HG03575 (cell line): ENCODE data around the gene KIDINS220.

Experiments used
- ATAC-seq: cut with Tn5 transposase; IDR thresholded peaks from one replicate; pipeline ENCODE4 v1.9.1; 2021; ENCODE audit not compliant: unreplicated experiment, insufficient number of reproducible peaks, low FRiP score; ENCODE audit errors: extremely low read depth

KIDINS220 gene

DNA sequence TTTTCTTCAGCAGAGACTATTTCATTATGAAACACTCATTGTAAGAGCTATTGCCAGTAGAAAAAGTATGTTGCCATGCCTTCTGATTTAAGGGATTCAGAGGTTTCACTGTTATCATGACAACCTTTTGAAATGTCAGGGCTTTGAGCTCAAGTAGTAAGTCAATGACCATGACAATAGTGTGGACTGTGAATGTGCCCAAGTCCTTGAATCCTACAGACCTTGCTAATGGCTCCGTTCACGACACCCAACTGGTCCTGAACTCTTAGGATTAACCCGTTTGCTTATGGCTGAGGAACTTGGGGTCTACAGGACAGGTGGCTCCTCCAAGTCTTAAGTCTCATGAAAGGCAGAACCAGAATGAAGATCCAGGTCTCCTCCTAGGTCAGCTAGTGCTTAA is 17.6 kb upstream of the KIDINS220 start:
- ATAC-seq = no peak

DNA sequence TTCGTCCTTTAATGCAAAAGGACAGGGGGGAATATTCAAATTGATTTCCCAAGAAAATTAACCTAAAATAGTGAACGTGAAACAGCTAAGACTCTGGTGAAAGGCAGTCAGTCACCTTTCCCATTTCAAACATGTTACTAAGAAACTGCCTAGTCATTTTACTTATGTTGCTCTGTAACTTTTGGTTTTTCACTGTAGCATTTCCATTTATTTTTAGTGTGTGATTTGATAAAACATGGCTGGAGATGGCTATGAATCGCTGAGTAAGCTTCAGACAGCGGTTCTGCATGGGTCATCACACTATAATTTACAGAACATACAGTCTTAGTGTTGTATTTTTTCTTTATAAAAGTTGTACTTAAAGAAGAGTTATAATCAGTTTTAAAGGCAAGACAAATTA is 16.0 kb upstream of the KIDINS220 start:
- ATAC-seq = no peak

DNA sequence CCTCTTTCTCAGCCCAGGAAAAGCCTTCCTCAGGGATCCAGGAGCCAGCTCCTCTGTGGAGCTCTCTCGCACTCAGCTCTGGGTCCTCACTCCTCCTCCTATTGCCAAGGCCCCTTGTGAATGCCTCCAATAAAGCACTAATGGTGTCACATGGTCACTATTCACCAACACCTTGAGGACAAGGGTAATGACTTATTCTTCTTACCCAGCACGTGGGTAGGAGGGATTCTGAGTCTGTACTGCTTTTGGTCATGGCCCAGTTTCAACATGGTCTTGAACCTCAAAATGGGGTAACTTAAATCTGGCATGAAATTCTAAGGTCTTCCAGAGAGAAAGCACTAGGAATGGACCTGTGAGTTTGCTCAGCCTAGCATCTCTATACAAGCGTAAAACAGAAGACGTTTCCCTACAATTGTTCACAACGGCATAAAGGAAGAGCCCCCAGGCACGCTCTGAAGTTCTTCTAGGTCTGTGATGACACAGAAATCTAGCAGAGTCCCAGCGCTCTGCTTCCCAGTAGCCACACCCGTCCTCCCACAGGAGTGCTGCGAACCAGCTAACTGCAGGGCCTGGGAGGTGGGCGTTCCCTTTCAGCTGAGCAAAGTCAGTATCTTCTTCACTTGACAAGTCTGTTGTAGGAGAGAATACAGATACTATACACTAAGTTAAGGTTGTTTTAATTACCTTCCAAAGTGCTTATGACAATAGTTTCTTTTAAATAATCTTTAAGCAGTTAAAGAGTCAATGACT is 14.6 kb upstream of the KIDINS220 start:
- no peak for ATAC-seq

DNA sequence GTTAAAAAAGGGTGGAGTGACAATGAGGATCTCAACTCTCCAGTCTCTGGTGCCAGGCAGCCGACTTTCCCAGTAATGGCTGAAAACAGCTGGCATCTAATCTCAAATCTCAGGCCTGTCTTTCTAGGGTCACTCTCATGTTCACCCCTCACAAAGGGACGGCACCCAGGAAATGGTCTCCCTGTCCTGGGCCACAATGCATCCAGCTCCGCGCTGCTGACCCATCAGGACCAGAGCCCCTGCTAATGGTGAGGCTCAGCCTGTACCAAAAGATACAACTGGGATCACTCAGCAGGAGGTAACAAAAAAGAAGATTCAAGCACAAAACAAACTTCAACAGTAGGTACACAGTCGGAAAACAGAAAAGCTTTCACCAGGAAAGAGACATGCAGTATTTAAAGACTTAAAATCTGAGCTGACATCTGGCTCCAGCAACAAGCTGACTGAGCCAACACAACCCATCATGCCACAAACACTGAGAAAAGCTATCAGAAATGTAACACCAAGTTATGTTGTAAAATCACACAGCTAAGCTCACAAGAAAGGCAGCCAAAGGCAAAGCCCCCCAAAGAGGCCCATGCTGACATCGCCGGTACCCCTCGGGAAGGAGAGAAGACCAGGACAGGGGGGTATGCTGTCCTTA is 13.6 kb upstream of the KIDINS220 start:
- no peak for ATAC-seq

DNA sequence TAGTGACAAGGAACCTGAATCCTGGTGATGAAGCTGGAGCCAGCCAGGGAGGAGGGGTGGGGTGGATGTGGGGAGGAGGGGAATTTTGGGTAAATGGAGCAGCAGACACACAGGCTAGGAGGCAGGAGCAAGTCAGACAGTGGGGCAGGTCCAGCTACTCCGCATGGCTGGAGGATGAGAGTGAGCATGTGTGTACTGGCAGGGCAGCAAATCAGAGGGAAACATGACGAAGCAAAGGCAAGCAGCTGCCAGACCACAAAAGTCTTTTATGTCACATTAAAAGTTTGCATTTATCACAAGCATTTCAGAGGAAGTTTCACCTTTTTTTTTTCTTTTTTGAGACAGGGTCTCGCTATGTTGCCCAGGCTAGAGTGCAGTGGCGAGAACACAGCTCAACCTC is 11.9 kb upstream of the KIDINS220 start:
- no peak for ATAC-seq

DNA sequence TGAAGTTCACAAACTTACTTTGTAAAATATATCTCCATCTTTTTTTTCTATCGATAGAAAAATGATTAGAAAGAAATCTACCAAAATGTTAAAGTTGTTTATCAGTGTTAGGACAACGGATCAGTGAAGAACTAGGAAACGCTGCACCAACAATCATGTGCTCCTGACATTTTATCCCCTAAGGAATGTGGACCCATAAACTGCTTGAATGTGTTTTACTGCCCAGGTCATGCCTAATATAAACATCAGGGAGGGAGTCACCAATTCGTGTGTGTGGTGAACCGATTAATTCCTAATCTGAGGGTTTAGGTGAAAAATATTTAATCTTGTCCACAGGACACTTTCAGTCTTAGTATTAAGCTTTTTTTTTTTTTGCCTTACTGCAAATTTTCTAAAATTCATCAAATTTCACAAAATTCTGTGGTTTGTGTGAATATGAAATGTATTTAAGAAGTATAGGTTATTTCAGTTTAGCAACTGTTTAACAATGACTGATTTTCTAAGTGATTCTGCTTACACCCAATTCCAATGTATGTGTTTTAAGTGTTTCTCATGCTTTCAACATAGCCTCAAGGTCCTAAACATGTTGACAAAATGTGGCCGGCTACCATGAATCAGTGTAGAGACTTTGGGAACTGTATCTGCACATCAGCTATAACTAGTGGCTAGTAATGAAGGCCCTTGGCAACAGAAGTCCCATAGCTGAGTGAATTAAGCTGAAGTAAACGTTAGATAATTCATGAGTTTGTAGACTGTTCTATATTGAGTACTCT is 11.1 kb upstream of the KIDINS220 start:
- no peak for ATAC-seq

DNA sequence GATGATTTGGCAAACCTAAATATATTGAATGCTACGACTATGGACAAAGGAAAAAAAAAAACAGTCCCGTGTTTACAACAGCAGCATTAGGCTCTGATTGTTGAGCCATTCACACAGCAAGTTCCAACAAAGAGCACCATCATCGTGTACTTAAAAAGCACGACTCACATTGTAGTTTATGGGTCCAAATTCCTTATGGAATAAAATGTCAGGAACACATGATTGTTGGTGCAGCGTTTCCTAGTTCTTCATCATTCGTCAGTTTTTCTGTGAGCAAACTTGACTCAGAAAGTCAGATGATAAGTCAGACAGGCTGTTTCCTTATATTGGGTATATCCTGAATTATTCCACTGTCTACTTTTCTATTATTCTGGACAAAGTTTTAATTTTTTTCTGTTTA is 10.0 kb upstream of the KIDINS220 start:
- no peak for ATAC-seq

DNA sequence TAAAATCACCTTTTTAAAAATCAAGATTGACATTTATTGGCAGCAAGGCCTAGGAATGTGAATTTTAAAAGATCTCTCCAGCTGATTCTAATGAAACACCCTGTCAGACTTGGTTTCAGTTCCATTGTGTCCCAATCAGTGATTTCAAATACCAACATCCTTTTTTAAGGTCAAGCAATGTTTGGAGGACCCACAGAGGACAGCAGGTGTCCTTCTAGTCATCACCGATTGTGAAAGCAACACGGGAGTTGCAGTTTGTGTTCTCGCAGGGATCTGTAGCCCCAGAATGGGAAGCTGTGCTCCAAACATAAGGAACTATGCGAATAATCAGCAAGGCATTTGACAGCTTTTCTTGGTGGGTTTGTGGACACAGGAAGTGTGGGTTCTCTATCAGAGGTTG is 4.5 kb upstream of the KIDINS220 start:
- no peak for ATAC-seq

DNA sequence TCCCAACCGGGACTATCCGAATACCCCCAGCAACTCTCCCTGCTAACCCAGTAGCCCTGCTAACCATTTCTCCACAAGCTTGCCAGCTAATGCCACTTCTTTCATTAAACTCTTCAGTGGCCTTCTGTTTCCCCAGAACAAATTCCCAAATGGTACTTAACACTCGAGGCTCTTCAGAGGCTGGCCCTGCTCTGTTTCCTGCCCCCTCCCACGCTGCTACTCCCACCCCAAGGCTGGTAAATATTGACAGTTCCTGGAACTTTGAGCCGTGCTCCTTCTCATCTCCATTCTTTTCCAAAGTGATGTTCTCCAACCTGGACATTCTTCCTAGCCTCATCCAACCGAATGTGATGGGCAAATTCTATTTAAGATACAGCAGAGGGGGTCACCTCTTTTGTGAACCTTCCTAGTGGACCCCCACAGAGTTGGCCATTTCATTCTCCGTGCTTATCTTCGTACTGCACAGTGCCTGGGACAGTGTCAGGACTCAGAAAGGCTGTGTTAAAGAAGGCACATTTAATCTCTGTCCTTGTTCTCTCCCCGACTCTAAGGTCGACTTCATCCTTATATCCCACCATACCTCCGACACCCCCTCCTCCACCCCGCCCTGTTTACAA is 3.2 kb upstream of the KIDINS220 start:
- no peak for ATAC-seq

DNA sequence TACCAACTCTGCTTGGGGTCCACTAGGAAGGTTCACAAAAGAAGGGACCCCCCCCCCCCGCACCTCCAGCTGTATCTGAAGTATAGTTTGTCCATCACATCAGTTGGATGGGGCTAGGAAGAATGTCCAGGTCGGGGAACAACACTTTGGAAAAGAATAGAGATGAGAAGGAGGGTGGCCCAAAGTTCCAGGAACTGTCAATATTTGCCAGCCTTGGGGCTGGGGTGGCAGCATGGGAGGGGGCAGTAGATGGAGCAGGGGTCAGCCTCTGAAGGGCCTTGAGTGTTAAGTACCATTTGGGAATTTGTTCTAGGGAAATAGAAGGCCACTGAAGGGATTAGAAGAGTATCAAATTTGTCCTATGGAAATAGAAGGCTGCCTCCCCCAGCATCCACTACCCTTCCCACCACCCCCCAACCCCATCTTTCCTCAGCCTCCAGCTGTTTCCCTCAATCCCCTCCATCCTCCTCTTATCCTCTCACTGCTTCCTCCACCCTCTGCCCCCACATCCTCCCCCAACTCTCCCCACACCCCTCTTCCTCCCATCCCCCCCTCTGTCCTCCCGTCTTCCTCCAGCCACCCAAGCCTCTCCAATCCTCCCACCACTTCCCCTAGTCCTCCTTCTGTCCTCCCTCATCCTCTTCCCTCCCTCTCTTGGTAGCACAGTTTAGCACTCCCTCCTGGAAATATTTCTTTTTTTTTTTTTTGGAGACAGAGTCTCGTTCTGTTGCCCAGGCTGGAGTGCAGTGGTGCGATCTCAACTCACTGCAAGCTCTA is 2.0 kb upstream of the KIDINS220 start:
- ATAC-seq = no peak

DNA sequence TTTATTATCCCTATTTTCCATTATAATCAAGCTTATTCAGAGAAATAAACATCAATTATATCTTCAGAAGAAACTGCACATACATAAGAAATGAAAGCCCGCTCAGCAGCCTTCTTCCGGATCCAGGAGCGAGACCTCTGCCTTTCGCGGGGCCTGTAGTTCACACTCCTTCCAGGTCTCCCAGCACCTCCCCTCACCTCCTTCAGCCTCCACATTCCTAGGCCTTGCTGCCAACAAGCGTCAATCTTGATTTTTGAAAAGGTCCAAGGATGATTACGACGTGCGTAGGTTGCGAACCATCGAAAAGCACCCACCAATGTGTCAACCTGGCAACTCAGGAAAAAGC is 355 bp upstream of the KIDINS220 start:
- no peak for ATAC-seq

DNA sequence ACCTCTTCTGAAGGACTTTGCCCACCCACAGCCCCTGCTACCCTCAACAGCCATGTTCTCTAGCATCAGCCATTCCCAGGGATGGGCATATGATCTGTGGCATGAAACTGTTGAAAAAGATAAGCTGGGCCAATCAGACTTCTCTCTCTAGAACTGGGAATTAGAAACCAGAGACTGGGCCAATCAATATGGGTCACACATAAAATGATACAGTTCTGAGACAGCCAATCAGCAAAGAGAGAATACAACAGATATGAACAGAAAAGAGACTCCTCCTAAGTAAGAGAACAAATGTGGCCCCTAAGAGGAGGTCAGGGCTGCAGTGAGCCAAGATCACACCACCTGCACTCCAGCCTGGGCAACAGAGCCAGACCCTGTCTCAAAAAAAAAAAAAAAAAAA is 2.1 kb downstream of the KIDINS220 start:
- ATAC-seq = no peak

DNA sequence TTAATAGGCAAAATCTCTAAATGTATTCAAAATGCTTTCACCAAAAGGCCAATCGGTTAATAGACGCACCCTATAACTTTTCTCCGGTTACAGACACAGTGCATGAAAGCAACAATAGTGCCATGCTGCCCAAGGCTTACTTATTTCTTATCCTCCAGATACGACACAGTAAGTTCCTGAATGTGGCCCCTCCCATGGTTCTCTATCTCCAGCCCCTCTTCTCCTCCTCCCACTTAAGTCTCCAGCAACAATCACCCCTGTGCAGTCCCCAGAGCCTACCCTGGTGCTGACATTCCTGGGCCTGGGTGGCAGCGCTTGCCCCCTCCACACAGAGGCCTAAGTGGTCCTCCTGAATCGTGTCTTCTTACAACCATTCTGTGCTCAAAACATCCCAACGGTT is 3.6 kb downstream of the KIDINS220 start:
- ATAC-seq = no peak

DNA sequence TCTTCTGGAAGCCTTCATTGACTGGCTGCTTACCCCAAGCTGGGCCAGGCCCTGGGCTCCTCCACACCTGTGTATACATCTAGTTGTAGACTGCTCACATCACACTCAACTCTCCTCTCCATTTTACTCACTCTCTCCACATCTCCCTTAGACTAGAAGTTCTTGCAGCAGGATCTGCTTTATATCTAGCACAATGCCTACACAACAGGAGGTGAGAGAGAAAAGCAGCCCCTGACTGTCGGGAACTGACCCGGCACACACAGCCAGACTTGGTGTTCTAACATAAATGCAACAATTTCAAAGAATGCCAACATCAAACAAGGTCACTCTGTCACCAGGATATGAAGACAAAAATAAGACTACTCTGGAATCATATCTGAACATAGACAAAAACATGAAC is 5.9 kb downstream of the KIDINS220 start:
- ATAC-seq = no peak

DNA sequence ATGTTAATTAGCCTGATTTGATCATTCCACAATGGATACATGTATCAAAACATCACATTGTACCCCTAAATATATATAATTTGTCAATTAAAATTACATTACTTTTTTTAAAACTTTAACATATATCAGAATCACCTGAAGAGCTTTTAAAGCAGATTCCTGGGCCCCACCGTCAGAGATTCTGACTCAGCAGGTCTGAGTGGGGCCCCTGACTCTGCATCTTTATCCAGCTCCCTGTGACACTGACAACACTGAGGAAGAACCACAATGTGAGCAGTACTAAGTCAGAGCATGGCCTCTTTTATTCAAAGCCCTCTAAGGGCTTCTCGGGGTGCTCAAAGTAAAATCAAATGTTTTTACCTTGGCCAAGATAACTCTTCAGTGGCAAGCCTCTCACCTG is 9.7 kb downstream of the KIDINS220 start:
- no peak for ATAC-seq

DNA sequence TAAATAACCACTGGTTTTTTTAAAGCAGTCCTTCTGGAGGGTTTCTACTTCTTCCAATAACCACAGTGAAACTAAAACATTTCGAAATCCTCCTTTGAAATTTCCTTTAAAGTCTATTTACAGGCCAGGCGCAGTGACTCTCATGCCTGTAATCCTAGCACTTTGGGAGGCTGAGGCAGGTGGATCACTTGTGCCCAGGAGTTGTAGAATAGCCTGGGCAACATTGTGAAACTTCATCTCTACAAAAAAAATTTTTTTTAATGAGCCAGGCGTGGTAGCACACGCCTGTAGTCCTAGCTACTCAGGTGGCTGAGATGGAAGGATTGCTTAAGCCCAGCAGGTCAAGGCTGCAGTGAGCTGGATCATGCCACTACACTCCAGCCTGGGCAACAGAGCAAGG is 15.2 kb downstream of the KIDINS220 start:
- ATAC-seq = no peak

DNA sequence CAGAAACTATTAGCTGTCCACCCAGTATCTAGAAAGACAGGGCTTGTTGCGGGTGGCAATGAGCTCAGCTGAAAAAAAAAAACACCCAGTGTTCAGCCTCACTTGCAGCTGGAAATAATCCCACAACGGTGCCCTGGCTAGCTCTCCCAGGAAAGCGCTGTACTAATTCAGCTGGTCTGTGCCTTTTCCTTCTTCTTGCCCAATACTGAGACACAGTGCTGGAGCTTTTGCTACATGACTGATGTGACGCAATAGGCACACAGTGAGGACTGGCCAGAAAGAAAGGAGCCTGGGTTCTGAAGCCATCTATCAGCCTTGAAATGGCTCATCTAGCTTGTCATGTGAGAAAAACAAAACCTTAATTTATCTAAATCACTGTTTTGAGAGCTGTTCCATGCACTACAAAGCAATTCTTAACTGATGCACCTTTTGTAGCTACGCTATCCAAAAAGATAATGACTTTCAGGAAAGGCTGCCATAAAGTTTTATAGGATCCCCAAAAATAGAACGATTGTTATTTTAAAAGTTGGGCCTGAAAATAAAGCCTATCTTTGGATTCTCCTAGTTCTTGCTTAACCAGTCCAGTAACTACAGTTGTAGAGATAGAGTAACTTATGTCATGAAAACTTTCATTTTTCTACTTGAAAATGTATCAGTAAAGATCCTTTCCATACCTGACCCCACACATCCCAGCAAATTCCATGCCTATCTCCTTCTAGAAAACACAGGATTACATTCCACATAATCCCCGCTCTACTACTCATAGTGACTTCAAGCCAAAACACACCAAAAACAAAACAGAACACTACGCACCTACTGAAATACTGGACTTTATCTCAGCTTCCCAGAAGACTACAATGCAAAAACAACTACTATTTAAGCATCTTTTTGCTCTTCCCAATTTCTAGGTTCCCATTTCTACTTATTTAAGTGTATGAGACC is 15.9 kb downstream of the KIDINS220 start:
- ATAC-seq = no peak

DNA sequence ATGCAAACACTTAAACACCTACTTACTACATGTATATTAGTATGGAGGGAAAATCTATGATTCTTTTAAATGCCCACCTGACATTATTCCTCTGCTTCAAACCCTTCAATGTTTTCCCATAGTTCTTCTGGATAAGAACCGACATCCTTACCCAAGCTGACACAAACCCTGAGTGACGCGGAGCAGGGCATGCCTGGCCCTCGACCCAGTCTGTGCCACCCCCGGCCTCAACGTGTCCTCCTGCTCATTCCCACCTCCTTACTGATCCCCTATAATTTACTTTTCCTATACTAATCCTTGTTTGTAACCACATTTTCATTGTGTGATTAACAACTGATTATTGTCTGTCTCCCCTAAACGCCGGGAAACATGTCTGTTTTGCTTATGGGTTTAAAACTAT is 17.5 kb downstream of the KIDINS220 start:
- no peak for ATAC-seq
